ENCODE measurements around the gene TGFB2. TPM values are rescaled to one million over a fixed set of nuclear protein-coding genes. Genes with fewer than 3 reads are reported as not detected.

The TGFB2 gene
- total and polyA plus RNA-seq, 8 donors: 0.35 to 13.6 (median 2.3) TPM; not detected in 1

DNA sequence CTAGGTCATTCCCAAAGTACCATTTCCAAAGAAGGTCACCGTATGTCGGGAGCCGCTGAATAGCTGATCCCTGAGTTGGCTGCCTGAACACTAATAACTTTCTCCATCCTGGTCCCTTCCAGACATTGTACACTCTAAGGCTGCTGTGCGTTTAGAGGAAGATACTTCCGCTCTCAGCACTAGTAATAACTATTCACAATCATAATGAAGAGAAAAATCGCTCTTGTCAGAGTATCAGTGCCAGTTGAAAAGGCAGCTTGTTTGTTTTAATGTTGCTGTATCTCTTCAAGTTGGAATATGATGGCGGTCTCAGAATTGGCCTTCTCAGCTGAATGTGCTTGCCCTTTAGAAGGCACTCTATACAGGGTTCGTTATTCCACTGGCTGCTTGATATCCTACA lies 43.5 kb downstream of the TGFB2 start:
- TF ChIP-seq, protein P1, sequence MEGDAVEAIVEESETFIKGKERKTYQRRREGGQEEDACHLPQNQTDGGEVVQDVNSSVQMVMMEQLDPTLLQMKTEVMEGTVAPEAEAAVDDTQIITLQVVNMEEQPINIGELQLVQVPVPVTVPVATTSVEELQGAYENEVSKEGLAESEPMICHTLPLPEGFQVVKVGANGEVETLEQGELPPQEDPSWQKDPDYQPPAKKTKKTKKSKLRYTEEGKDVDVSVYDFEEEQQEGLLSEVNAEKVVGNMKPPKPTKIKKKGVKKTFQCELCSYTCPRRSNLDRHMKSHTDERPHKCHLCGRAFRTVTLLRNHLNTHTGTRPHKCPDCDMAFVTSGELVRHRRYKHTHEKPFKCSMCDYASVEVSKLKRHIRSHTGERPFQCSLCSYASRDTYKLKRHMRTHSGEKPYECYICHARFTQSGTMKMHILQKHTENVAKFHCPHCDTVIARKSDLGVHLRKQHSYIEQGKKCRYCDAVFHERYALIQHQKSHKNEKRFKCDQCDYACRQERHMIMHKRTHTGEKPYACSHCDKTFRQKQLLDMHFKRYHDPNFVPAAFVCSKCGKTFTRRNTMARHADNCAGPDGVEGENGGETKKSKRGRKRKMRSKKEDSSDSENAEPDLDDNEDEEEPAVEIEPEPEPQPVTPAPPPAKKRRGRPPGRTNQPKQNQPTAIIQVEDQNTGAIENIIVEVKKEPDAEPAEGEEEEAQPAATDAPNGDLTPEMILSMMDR (IDR thresholded peaks at IDR 0.05): no peak
- no peak for TF ChIP-seq POLR2A (IDR thresholded peaks at IDR 0.05)
- TF ChIP-seq POLR2AphosphoS5 (IDR thresholded peaks at IDR 0.05): no peak
- no peak for TF ChIP-seq EP300 (IDR thresholded peaks at IDR 0.05)
- intact Hi-C loops (cut with DNase I; ENCODE audit: low total_unique reads): no loop called here
- Histone ChIP-seq H3K9me3 (no peaks in the 10 kb centered on the region), H3K36me3 (no peaks in the 10 kb centered on the region), H3K4me3 (no peak overlapping the region), H3K27me3 (no peaks in the 10 kb centered on the region), H3K4me1 (peaks cover 0 to 9% (median 5%) of the 10 kb centered on the region in 4 donors), H3K27ac (no peak overlapping the region)
- DNase-seq: no peak
- WGBS, 5 donors: 93 to 96% (median 96%) methylated on average over 8 of the region's 8 CpGs

DNA sequence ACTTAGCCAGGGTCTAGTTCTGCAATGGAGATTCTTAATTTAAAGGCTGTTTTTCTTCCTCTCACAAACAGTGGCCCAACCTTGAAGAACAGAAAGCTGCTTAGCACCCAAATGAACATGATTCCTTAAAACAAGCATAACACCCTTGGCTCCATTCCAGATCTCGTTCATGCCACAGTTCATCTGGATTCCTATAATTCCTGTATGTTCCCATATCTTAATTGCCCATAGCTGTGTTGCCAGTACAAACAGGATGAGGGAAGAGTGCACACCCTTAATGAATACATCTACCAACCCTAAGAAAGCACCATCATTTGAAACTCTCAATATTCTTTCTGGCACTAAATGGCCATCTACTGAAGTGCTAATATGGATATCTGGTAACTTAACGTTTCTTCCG lies 45.5 kb downstream of the TGFB2 start:
- no peak for TF ChIP-seq EP300 (IDR thresholded peaks at IDR 0.05)
- no peak for TF ChIP-seq POLR2AphosphoS5 (IDR thresholded peaks at IDR 0.05)
- TF ChIP-seq, protein P1 (IDR thresholded peaks at IDR 0.05): no peak
- TF ChIP-seq POLR2A (IDR thresholded peaks at IDR 0.05): no peak
- Histone ChIP-seq H3K4me3 (no peak overlapping the region), H3K4me1 (peaks cover 0 to 9% (median 5%) of the 10 kb centered on the region in 4 donors), H3K27me3 (no peaks in the 10 kb centered on the region), H3K9me3 (no peaks in the 10 kb centered on the region), H3K36me3 (no peaks in the 10 kb centered on the region), H3K27ac (no peak overlapping the region)
- WGBS, 5 donors: 29 to 45% (median 43%) methylated on average over 3 of the region's 3 CpGs
- DNase-seq: peak in 1 of 2 donors; percentile 40
- intact Hi-C loops (cut with DNase I; ENCODE audit: low total_unique reads): no loop called here

DNA sequence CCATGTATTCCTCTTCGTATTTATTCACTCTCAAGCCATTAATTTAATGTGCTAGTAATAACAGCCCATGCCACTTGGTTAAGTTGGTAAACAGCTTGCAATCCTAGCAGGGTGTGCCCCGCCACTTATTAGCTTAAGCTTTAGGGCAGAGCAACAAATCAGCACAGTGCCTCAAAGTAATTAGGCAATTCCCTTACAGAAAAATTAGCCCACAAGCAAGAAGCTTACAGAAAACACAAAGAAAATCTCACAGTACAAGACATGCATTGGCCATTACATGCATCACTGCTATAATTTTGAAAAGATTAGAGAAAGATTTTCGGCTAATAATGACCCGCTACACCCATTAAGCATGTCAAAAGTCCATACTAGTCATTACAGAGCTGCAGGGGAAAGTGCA lies 47.6 kb downstream of the TGFB2 start:
- Histone ChIP-seq H3K27me3 (no peaks in the 10 kb centered on the region), H3K36me3 (no peaks in the 10 kb centered on the region), H3K9me3 (no peaks in the 10 kb centered on the region), H3K4me3 (no peak overlapping the region), H3K27ac (no peak overlapping the region), H3K4me1 (peaks cover 0 to 9% (median 5%) of the 10 kb centered on the region in 4 donors)
- TF ChIP-seq POLR2A (IDR thresholded peaks at IDR 0.05): no peak
- TF ChIP-seq EP300 (IDR thresholded peaks at IDR 0.05): no peak
- TF ChIP-seq POLR2AphosphoS5 (IDR thresholded peaks at IDR 0.05): no peak
- WGBS, 5 donors: 82 to 94% (median 91%) methylated on average over 4 of the region's 4 CpGs
- no peak for DNase-seq
- intact Hi-C loops (cut with DNase I; ENCODE audit: low total_unique reads): no loop called here

DNA sequence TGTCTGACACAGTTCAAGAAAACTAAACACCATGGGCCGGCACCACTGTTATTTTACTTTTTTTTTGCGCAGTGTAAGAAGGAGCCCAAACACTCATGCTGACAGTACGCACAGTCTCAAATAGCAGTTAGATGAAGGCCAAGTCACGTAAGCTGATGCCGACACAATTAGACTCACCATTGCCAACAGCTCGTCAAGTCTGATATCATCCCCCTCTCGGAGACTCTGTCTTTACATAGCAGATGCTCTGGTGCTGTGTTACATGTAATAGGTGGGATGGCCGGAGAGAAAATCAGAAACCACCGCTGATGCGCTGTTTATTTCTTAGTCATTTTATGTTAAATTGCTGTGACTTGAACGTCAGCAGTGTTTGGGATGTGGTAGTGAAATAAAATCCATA lies 49.3 kb downstream of the TGFB2 start:
- intact Hi-C loops (cut with DNase I; ENCODE audit: low total_unique reads): no loop called here
- Histone ChIP-seq H3K9me3 (no peaks in the 10 kb centered on the region), H3K4me3 (no peak overlapping the region), H3K27me3 (no peaks in the 10 kb centered on the region), H3K4me1 (peaks cover 0 to 9% (median 5%) of the 10 kb centered on the region in 4 donors), H3K27ac (no peak overlapping the region), H3K36me3 (no peaks in the 10 kb centered on the region)
- TF ChIP-seq EP300 (IDR thresholded peaks at IDR 0.05) (no peak), POLR2AphosphoS5 (IDR thresholded peaks at IDR 0.05) (no peak), POLR2A (IDR thresholded peaks at IDR 0.05) (no peak)
- TF ChIP-seq, protein P1 (IDR thresholded peaks at IDR 0.05): no peak
- DNase-seq: peak in 1 of 2 donors; percentile 43
- 91 to 94% (median 92%) methylated on average over 11 of the region's 11 CpGs for WGBS, 5 donors

DNA sequence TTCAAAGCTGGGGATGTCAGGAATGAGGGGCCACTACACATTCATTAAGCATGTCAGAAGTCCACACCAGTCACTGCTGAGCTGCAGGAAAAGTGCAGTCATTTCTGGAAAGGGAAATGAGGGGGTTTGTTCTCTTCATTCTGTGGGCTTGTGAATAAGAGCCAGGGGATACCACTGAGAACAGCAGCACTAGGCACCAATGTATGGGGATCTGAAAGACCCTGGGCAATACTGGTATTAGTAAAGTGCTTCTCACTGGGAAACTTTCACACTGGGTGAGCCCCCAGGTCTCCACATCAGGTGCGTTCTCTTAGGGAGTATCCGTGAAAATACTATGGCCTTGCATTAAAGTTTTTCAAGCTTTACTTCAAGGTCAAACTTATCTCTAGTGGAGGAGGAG lies 49.9 kb downstream of the TGFB2 start:
- H3K36me3 ChIP-seq: no peaks in the 10 kb centered on the region
- intact Hi-C loops (cut with DNase I; ENCODE audit: low total_unique reads): no loop called here
- H3K4me3 ChIP-seq: no peak overlapping the region
- H3K27ac ChIP-seq: no peak overlapping the region
- H3K9me3 ChIP-seq: no peaks in the 10 kb centered on the region
- no peaks in the 10 kb centered on the region for H3K27me3 ChIP-seq
- WGBS, 5 donors: 87 to 95% (median 90%) methylated on average over 2 of the region's 2 CpGs
- TF ChIP-seq, protein P1 (IDR thresholded peaks at IDR 0.05): no peak
- no peak for TF ChIP-seq POLR2AphosphoS5 (IDR thresholded peaks at IDR 0.05)
- no peak for TF ChIP-seq EP300 (IDR thresholded peaks at IDR 0.05)
- no peak for TF ChIP-seq POLR2A (IDR thresholded peaks at IDR 0.05)
- H3K4me1 ChIP-seq: peaks cover 0 to 9% (median 5%) of the 10 kb centered on the region in 4 donors
- no peak for DNase-seq

All from stomach (tissue), 9 donors.